ENCODE measurements around the gene ANGPTL1.

The ANGPTL1 gene

DNA sequence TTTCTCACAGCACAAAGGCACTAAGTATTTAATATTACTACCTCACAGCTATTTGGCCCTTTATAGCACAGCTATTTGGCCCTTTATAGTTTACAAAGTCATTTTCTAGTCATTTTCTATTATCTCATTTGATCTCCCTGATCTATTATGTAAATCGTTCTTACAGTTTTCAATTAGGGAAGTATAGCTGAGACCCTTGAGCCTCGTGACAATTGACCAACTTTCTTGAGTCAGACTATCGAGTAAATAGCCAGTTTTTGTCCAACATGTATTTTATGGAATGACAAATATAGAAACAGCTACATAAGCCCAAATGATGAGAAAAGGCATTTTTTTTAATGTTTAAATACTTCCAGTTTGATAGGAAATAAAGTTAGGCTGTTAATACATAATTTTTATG lies 7.0 kb upstream of the ANGPTL1 start:
- no peaks in the 10 kb centered on the region for H3K9me2 ChIP-seq (replicated peaks; ENCODE audit: insufficient read depth, low read length)
- no peak overlapping the region for H3K9ac ChIP-seq (ENCODE audit: low read length)
- no peak overlapping the region for H3K4me3 ChIP-seq (ENCODE audit: low read length)
- no peaks in the 10 kb centered on the region for H3K9me3 ChIP-seq (replicated peaks; ENCODE audit: insufficient read depth, low read length)
- no peak overlapping the region for H2AFZ ChIP-seq (ENCODE audit: low read length)
- H4K20me1 ChIP-seq (ENCODE audit: insufficient read depth, low read length) = no peaks in the 10 kb centered on the region
- no peak for DNase-seq
- no peaks in the 10 kb centered on the region for H3K36me3 ChIP-seq (replicated peaks; ENCODE audit: insufficient read depth, low read length)
- no peaks in the 10 kb centered on the region for H3K4me1 ChIP-seq (ENCODE audit: low read length)
- H3K27me3 ChIP-seq (replicated peaks; ENCODE audit: insufficient read depth, low read length) = no peaks in the 10 kb centered on the region
- H3K4me2 ChIP-seq (ENCODE audit: low read depth, low read length) = no peak overlapping the region
- no peaks in the 10 kb centered on the region for H3F3A ChIP-seq (ENCODE audit: insufficient read depth, low read length)
- no peak overlapping the region for H3K27ac ChIP-seq (ENCODE audit: low read length)
- no peak for TF ChIP-seq EZH2phosphoT487 (IDR thresholded peaks at IDR 0.05; ENCODE audit: low read length)
- TF ChIP-seq EZH2 (optimal IDR thresholded peaks at IDR 0.05; ENCODE audit: low read depth, low read length) = no peak
- TF ChIP-seq, protein P1, sequence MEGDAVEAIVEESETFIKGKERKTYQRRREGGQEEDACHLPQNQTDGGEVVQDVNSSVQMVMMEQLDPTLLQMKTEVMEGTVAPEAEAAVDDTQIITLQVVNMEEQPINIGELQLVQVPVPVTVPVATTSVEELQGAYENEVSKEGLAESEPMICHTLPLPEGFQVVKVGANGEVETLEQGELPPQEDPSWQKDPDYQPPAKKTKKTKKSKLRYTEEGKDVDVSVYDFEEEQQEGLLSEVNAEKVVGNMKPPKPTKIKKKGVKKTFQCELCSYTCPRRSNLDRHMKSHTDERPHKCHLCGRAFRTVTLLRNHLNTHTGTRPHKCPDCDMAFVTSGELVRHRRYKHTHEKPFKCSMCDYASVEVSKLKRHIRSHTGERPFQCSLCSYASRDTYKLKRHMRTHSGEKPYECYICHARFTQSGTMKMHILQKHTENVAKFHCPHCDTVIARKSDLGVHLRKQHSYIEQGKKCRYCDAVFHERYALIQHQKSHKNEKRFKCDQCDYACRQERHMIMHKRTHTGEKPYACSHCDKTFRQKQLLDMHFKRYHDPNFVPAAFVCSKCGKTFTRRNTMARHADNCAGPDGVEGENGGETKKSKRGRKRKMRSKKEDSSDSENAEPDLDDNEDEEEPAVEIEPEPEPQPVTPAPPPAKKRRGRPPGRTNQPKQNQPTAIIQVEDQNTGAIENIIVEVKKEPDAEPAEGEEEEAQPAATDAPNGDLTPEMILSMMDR (IDR thresholded peaks at IDR 0.05; ENCODE audit: low read length) = no peak
- H3K79me2 ChIP-seq (ENCODE audit: low read length) = no peaks in the 10 kb centered on the region

DNA sequence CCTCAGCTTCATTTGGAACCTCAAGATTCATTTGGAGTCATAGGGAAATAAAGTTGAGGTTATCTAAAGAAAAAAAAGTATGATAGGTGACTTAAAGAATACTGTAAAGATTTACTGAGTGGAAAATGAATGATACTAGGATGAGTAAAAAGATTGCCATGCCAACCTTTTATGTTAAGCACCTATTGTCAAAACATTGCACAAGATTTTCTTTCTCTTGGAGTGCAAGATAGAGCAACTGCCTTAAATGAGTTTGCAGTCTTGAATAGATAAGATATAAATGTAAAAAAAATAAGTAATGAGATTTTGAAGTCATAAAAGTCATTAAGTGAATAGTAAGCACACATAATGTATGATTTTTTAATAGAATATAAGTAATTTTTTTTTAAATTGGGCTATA lies 5.1 kb upstream of the ANGPTL1 start:
- Histone ChIP-seq H3K79me2 (ENCODE audit: low read length) (no peaks in the 10 kb centered on the region), H3K36me3 (replicated peaks; ENCODE audit: insufficient read depth, low read length) (no peaks in the 10 kb centered on the region), H2AFZ (ENCODE audit: low read length) (no peak overlapping the region), H3K9ac (ENCODE audit: low read length) (no peak overlapping the region), H3K9me2 (replicated peaks; ENCODE audit: insufficient read depth, low read length) (no peaks in the 10 kb centered on the region), H3K27me3 (replicated peaks; ENCODE audit: insufficient read depth, low read length) (no peaks in the 10 kb centered on the region), H3K4me3 (ENCODE audit: low read length) (no peak overlapping the region), H3K4me2 (ENCODE audit: low read depth, low read length) (no peak overlapping the region), H3F3A (ENCODE audit: insufficient read depth, low read length) (no peaks in the 10 kb centered on the region), H3K9me3 (replicated peaks; ENCODE audit: insufficient read depth, low read length) (no peaks in the 10 kb centered on the region), H3K27ac (ENCODE audit: low read length) (no peak overlapping the region), H3K4me1 (ENCODE audit: low read length) (no peaks in the 10 kb centered on the region), H4K20me1 (ENCODE audit: insufficient read depth, low read length) (no peaks in the 10 kb centered on the region)
- no peak for DNase-seq
- TF ChIP-seq EZH2phosphoT487 (IDR thresholded peaks at IDR 0.05; ENCODE audit: low read length) (no peak), EZH2 (optimal IDR thresholded peaks at IDR 0.05; ENCODE audit: low read depth, low read length) (no peak)
- TF ChIP-seq, protein P1 (IDR thresholded peaks at IDR 0.05; ENCODE audit: low read length) = no peak

DNA sequence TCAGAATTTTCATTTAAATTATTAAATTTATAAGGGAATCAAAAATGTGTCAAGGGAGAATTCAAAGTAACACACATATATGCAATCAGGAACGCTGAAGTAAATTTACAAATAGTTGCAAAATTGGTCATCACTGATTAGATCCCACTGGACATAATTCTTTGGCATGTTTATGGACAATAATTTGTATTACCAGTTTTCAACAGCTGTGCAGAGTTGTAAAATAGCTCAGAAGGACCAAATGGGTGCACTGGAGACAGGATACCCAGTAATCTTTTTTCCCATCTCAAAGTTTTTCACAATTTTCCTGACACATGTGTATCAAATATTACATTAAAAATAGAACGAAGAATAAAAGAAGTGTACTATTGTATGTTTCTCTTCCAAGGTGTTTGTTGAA lies 4.1 kb upstream of the ANGPTL1 start:
- H3K4me2 ChIP-seq (ENCODE audit: low read depth, low read length) = no peak overlapping the region
- no peak overlapping the region for H3K4me3 ChIP-seq (ENCODE audit: low read length)
- H3K36me3 ChIP-seq (replicated peaks; ENCODE audit: insufficient read depth, low read length) = no peaks in the 10 kb centered on the region
- no peaks in the 10 kb centered on the region for H3F3A ChIP-seq (ENCODE audit: insufficient read depth, low read length)
- TF ChIP-seq EZH2phosphoT487 (IDR thresholded peaks at IDR 0.05; ENCODE audit: low read length) = no peak
- TF ChIP-seq EZH2 (optimal IDR thresholded peaks at IDR 0.05; ENCODE audit: low read depth, low read length) = no peak
- TF ChIP-seq, protein P1 (IDR thresholded peaks at IDR 0.05; ENCODE audit: low read length) = no peak
- no peaks in the 10 kb centered on the region for H3K4me1 ChIP-seq (ENCODE audit: low read length)
- H3K27me3 ChIP-seq (replicated peaks; ENCODE audit: insufficient read depth, low read length) = no peaks in the 10 kb centered on the region
- H3K27ac ChIP-seq (ENCODE audit: low read length) = no peak overlapping the region
- H3K79me2 ChIP-seq (ENCODE audit: low read length) = no peaks in the 10 kb centered on the region
- no peaks in the 10 kb centered on the region for H4K20me1 ChIP-seq (ENCODE audit: insufficient read depth, low read length)
- no peak overlapping the region for H2AFZ ChIP-seq (ENCODE audit: low read length)
- no peaks in the 10 kb centered on the region for H3K9me3 ChIP-seq (replicated peaks; ENCODE audit: insufficient read depth, low read length)
- DNase-seq = no peak
- no peaks in the 10 kb centered on the region for H3K9me2 ChIP-seq (replicated peaks; ENCODE audit: insufficient read depth, low read length)
- no peak overlapping the region for H3K9ac ChIP-seq (ENCODE audit: low read length)

All from MM.1S (cell line).